ENCODE results near the gene ACLY.
"Not testable (repeated sequence)": the region's sequence is repeated elsewhere in the genome, so short reads cannot be mapped to it uniquely, and the experiment has no call there.

The ACLY gene

DNA sequence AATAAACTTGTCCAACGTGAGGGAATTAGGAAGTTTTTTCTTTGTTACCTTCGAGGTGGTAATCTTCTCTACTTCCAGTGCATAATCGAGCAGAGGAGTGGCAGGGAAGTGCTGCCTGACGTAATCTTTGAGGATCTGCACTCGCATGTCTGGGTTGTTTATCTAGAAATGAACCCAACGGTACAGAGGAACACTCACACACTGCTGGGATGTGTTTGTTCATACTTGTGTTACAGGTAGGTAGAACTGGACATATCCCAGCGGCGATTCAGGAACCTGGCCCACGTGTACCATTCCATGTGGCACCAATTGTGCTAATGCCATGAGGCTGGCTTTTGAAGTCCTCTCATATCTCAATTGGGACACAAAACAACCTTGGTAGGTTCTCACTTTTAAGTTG lies 49.3 kb downstream of the ACLY start:
- DNase-seq, result no peak

DNA sequence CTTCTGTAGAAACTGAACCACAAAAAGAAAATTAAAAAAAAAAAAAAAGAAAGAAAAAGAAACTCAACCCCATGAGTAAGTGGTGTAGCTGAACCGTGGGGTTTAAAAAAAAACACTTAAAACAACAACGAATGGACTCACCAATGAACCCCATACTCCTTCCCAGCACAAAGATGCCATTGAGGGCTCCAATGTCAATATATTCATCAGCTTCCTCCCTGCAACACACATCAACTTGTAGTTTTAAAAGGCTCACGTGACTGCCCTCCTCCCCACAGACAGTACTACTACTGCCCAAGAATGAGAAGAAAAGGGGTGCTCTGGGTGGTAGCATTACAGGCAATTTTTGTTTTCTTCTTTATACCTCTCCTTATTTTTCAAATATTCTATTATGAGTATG lies 50.2 kb downstream of the ACLY start:
- no peak for DNase-seq

DNA sequence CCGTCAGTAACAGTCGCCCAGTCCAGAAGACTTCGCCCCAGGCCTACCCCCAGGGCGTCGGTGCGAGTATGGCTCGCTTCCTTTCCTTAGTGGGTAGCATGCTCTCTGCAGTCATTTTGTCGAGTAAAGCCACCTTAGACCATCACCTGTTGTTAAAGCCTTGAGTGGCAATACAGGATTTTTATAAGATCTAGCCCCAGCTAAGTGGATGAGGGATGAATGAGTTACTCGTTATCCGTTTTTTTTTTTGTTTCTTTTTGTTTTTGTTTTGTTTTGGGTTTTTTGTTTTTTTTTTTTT lies 53.2 kb downstream of the ACLY start:
- no peak for DNase-seq

DNA sequence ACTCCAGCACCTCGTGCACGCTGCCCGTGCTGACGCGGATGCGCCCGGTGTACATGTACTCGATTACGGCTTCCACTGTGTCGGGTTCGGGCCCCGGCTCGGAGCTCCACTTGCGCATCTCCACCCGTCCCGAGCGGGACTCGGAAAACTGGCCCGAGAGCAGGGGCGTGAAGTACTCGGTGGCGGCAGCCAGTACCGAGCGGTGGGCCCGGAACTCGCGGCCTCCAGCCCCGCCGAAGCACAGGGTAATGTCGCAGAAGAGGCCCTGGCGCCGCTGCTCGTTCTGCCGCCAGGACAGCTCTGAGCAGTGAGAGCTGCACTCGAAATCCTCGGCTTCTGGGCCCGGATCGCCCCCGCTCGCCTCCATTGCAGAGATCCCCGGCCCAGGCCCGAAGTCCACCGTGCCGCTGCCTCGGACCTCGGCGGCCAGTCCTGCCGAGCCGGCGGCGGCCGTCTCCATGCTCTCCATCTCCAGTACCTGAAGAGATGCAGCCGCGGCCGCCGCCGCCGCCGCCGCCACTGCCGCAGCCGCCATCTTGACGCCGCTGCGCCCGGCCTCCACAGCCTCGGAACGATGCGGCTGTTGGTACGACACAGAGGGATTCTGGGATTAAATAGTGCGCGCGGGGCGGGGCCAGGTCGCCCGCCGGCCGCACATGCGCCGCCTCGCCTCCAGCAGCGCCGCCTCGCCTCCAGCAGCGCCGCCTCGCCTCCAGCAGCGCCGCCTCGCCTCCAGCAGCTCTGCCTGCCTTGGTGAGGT lies 53.7 kb downstream of the ACLY start, which contains the start of gene KLHL11:
KLHL11 (minus strand) TSS at position 588 of the 760 bp plus-strand sequence; CDS start at position 535, 53 bp downstream.
- peak; percentile 85 for DNase-seq

DNA sequence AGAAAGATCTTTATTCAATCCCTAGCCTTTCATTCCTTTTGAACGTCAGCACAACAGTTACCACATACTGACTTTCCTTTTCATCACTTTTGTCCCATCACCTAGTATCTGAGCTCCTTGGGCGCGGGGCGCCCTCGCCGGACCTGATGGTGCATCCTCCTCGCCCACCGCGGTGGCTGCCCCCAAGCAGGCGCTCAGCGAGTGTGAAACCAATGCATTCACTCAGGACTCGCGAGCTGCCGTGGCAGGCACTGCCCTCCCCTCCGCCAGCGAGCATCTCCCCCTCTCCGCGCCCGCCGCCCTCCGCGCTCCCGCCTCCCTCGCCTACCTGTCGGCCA lies 54.3 kb downstream of the ACLY start:
- DNase-seq, result no peak

DNA sequence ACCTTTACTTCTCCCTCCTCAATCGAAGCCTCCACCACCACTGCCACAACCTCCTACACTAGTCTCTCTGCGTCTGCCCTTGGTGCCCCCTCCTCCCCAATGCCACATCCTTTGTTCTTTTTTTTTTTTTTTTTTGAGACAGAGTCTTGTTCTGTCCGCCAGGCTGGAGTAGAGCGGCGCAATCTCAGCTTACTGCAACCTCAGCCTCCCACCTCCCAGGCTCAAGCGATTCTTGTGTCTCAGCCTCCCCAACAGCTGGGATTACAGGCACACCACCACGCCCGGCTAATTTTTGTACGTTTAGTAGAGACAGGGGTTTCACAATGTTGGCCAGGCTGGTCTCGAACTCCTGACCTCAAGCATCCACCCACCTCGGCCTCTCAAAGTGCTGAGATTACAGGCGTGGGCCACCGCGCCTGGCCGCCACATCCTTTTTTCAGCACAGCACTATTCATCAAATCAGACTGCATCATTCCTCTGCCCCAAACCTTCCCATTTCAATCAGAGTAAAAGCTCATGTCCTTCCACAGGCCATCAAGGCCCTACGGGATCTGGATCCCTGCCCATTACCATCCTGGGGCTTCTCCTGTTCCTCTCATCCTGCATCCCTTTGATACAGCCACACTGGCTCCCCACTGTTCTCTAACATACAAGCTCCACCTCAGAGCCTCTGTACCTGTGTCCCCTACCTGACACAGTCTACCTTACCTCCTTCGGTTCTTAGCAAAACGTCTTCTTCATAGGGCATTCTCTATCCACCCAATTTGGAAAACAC lies 55.5 kb downstream of the ACLY start:
- DNase-seq, result no peak

DNA sequence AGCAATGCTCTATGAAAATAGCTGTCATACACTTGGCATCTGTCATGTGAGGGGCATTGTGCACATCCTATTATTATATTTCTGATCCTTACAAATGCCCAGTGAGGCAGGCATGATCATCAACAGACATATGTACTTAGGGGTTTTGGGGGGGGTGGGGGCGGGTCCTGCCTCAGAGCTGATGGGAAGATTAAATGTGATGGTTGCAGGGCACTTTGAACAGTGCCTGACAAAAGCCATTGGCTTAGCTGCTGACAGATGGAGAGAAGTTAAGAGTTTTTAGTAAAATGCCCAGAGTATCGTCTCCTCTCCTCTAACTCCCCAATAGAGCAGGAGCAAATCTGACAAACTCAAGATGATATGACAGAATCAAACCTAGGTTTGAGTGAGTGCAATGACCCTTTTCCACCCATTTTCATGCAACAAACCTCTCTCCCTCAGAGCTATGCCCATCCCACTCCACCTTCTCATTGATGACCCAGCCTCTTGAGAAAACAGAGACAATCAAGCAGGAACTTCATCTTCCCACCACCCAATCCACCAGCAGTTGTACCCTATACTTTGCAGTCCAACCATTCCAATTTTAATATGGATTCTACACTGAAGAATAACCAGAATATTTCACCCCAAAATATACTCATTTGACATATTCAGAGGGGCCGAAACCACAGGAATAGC lies 58.4 kb downstream of the ACLY start:
- DNase-seq, result no peak

DNA sequence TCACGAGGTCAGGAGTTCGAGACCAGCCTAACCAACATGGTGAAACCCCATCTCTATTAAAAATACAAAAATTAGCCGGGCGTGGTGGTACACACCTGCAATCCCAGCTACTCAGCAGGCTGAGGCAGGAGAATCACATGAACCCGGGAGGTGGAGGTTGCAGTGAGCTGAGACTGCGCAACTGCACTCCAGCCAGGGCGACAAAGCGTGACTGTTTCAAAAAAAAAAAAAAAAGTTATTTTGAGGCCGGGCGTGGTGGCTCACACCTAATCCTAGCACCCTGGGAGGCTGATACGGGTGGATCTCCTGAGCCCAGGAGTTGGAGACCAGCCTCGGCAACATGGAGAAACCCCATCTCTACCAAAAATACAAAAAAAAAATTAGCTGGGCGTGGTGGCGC lies 67.4 kb downstream of the ACLY start:
- not testable (repeated sequence) for DNase-seq

DNA sequence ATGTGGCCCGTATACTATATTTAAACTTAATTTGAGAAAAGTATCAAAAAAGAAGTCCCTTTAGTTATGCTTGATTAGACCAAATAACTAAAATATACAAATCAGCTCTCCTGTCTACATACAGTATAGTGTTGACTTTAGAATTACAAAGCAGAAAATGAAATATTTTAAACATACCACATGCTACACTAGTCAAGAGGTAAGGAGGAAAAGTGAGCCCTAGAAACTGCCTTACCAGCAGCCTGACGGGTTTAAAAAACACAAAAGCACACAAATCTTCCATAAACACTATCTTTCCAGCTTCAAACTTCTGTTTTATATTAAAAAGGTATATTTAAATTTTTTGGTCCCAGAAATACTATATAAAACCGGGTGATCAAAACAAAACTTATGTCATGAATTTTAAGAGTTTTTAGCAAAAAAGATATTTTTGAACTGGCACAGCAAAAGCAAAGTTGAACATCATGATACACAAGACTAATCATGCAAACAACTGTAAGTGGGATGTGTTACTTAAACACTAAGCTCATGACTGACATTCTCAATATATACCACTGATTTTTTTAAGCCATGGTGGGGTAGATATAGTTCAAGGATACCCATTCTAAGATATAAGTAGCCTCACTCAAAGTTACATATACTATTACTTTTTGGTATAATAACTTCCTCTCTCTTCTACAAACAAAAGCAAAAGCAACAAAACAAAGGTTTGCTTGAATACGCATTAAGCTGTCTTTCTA lies 69.3 kb downstream of the ACLY start:
- no peak for DNase-seq

DNA sequence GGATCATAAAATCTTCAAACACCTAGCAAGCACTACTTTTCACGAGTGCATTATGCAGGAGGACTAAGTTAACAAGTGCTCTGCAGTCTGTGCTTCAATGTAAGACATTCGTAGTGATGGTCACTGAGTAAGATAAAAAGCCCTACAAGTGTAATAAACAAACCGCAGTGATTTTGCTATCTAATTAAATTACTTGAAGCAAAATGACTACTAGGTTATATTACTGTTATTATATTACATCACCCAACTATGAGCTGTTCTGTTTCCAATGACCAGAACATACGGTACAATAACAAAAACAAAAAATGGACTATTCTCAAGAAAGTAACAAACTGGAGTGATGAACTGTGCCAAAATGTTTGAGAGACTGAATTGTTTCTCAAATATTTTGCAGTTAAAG lies 70.0 kb downstream of the ACLY start:
- DNase-seq, result no peak

DNA sequence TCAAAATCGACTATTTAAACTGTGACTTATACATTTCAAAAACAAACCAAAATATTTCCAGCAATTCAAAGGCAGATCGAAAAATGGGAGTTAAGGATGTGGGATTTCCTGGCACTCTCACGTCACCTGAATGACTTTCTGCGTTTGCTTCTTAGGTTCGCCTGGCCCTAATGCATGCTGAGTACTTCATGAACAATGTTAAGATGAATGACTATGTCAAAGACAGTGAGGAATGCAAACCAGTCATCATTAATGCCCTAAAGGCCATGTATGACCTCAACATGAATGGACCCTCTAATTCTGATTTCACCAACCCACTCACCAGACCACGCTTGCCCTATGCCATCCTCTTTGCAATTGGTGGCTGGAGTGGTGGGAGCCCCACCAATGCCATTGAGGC lies 73.8 kb downstream of the ACLY start:
- DNase-seq, result no peak

DNA sequence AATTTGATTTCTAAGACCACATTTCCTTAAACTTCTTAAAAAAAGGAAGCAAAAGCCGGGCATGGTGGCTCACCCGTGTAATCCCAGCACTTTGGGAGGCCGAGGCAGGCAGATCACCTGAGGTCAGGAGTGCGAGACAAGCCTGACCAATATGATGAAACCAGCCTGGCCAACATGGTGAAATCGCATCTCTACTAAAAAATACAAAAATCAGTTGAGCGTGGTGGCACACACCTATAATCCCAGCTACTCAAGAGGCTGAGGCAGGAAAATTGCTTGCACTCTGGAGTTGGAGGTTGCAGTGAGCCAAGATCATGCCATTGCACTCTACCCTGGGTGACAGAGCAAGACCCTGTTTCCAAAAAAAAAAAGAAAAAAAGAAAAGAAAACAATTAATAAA lies 78.0 kb downstream of the ACLY start:
- not testable (repeated sequence) for DNase-seq

DNA sequence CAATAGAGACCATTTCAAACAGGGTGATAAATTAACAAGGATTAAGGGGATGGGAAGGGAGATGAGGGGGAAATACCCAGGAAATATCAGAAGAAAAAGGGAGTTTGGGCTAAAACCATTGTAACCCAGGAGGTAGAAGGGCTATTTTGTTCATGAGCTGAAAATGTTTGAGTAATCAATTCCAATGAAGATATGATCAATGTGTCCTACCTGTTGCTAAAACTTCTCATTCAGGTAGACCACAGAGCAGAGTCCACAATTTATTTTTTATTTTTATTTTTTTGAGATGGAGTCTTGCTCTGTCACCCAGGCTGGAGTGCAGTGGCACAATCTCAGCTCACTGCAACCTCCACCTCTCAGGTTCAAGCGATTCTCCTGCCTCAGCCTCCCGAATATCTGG lies 79.3 kb downstream of the ACLY start:
- not testable (repeated sequence) for DNase-seq

DNA sequence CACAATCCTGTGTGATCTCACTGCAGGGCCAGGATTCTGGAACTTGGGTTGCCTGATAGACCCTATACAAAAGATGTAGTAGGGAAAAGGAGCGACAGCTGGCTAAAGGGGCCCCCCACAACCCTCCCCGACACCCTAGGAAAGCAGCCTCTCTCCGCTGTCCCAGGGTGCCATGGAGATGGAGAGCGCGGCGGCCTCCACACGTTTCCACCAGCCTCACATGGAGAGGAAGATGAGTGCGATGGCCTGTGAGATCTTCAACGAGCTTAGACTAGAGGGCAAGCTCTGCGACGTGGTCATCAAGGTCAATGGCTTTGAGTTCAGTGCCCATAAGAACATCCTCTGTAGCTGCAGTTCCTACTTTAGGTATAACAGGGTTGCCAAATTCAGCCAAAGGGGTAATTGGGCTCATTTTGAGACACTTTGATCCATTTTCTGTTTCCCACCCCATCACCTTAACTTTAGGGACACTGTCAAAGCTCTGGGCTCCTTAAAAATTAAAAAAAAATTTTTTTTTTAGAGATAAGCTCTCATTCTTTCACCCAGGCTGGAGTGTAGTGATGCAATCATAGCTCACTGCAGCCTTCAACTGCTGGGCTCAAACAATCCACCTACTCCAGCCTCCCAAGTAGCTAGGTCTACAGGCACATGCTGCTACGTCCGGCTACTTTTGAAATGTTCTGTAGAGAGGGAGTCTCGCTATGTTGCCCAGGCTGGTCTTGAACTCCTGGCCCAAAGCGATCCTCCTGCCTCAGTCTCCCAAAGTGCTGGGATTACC lies 80.8 kb downstream of the ACLY start, which contains the start of gene KLHL10:
KLHL10 (plus strand) TSS at position 65 of the 778 bp plus-strand sequence; CDS start at position 173, 108 bp downstream.
- DNase-seq, result no peak

DNA sequence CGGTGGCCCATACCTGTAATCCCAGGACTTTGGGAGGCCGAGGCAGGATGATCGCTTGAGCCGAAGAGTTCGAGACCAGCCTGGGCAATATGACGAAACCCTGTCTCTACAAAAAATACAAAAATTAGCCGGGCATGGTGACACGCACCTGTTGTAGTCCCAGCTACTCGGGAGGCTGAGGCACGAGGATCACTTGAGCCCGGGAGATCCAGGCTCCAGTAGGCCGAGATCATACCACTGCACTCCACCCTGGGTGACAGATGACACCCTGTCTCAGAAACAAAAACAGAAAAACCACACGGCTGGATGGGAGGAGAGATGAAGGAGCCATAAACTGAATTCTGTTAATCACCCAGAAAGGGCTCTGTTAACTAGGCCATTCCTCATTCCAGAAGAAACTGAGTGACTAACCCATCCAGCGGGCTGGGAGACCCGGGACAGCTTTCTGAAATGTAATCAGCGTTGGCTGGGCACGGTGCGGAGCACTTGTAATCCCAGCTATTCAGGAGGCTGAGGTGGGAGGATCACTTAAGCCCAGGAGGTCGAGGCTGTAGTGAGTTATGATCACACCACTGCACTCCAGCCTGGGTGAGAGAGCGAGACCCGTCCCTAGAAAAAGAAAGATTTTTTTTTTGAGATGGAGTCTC lies 82.1 kb downstream of the ACLY start:
- no peak for DNase-seq

DNA sequence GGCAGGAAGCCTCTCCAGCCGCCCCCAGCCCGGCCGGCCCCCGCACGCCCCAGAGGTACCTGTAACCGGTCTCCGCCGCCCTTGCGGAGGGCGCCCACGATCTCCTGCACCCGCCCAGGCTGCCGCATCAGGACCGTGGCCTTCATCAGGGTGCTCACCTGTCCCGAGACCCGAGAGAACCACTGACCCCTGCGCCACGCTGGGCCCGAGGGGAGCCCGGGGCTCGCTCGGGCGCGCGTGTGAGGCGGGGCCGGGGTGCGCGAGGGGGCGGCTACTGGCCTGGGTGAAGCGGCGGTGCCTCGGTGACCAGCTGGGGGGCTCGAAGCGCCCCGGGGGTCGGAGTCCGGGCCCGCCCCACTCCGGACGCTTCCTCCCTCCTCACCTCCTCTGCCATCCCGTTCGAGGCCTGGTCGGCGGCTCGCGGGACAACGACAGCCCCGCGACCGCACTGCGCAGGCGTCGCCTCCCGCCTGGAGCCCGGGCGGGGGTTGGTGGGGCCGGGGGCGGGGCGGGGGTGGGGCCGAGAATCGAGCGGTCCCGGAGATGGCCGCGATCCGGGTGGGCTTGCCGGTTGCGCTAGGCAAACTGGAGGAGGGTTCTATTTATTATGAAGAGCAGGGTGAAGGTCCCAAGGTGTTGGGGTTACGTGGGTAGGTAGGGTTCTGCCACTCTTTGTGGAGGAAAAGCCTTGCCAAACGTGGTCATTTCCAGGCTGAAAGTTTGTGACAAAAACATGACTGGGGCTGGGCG lies 82.8 kb downstream of the ACLY start, which contains the start of gene NT5C3B:
NT5C3B (minus strand) TSS at position 433 of the 750 bp plus-strand sequence; CDS start at position 394, 39 bp downstream.
- peak; percentile 42 for DNase-seq

DNA sequence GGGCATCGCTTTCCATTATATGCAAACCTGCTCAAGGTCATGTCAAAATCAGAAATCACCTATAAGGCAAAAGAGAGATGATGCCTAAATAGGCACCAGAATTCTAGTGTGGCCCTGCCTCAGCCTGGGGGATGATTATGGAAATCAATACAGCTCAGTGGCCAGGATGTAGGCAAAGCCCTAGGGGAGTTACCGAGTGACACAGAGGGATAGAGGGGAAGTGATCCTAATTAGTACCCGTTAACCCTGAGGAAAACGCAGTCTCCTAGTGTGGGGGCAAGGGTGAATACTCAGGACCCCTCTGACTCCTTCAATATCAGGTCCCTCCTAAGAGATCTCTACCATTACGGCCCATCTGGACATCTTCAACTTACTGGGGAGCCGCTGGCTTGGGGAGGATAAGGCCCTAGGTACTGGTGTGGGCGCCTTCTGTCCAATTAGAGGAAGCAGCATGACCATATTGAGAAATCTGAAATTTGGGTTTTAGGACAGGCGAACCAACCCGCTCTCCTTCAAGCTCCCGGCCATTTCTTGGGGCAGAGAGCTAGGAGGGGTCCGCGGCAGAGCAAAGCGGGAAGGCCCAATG lies 83.4 kb downstream of the ACLY start:
- DNase-seq, result no peak

DNA sequence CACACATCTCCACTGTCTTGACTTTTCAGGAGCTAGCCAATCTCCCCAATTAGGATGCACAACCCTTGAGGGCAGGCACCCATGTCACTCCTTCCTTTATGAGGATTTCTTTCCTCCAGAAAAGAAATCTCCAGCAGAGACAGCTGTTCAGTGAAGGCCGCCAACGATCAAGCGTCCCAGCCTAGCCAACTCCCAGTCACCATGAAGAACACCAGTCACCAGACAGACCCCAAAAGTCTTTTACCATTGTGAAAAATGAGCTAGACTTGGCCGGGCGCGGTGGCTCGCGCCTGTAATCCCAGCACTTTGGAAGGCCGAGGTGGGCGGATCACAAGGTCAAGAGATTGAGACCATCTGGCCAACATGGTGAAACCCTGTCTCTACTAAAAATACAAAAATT lies 88.8 kb downstream of the ACLY start:
- not testable (repeated sequence) for DNase-seq

DNA sequence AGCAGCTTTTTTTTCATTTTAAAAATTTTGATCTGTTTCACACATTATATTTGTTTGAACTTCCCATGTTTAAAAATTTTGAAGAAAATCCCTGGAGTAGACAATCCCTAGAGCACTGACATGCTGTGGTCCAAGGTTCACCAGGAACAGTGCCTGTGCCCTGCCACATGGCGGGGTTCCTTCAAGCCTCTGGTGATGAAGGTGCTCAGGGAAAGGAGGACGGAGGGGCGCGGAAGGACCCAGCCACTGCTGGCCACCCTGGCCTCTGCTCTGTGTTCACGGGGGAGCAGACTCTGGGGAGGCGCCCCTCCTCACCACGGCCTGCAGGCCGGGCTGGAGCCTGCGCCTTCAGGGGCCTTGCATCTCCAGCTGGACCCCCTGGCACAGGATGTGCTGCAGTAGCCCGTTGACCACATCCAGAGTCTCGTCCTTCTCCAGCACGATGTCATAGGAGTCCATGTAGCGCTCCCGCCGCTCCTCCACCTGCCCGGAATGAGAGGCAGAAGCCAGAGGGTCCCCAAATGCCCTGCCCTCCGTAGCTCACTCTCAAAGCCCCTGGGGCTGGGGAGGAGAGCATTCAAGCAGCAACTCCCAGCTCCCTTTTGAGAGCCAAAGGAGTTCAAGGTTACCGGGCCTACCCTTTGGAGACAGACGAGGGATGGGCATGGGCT lies 93.4 kb downstream of the ACLY start:
- no peak for DNase-seq

DNA sequence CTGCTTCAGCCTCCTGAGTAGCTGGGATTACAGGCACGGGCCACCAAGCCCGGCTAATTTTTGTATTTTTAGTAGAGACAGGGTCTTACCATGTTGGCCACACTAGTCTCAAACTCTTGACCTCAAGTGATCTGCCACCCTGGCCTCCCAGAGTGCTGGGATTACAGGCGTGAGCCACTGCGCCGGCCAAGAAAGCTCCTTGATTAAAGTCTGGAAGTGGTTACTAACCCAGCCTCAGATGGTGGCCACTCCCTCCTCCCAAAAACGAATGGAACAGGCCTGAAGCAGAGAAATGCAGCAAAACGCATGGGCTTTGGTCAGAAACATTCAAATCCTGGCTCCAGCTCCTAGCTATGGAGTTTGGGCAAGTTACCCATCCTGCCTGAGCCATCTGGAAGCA lies 94.7 kb downstream of the ACLY start:
- no peak for DNase-seq

All from GDM1 (cell line).